IPS-18c (cell line): Measurements from ENCODE around the gene KRT27.
"Not testable (repeated sequence)": the region's sequence is repeated elsewhere in the genome, so short reads cannot be mapped to it uniquely, and the experiment has no call there.

ENCODE experiments used
- H3K4me3 ChIP-seq: 2 replicates; pipeline ENCODE4 v1.7.0; 2013; ENCODE audit warnings: low read depth, mild to moderate bottlenecking, low read length, moderate library complexity; ENCODE audit not compliant: insufficient read depth
- H3K9me3 ChIP-seq: one replicate; pipeline ENCODE4 v1.6.1; 2013; ENCODE audit warnings: mild to moderate bottlenecking, low read length, moderate library complexity; ENCODE audit not compliant: control insufficient read depth, insufficient read depth

The KRT27 gene

GRCh38 chr17:40779181-40779909, 3.0 kb downstream of the KRT27 start:
- no peak overlapping the region for H3K4me3 ChIP-seq
- no peaks in the 10 kb centered on the region for H3K9me3 ChIP-seq

DNA sequence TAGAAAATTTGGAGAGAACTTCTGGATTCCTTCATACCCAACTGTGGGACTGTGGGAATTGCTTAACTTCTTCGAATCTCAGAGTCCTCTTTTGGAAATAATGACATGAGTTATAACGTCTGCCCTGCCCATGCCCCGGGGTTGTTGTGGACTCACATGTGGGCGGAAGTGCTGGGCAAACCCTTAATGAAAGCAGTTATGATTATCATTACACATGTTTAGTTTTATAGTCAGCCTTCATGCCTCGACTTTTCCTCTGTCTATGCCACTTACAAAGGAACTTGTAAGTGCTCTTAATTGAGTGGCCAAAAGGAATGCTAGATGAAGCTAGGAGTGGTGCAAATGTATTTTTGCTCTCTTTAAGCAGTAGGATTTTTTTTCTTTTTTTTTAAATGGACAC, 3.9 kb downstream of the KRT27 start:
- no peak overlapping the region for H3K4me3 ChIP-seq
- H3K9me3 ChIP-seq = no peaks in the 10 kb centered on the region

- Histone ChIP-seq H3K4me3 (no peak overlapping the region), H3K9me3 (no peaks in the 10 kb centered on the region)
Observed at GRCh38 chr17:40777971-40778370, 4.4 kb downstream of the KRT27 start.

- H3K9me3 ChIP-seq = no peaks in the 10 kb centered on the region
- no peak overlapping the region for H3K4me3 ChIP-seq
Observed at GRCh38 chr17:40777459-40777858, 4.9 kb downstream of the KRT27 start.

DNA sequence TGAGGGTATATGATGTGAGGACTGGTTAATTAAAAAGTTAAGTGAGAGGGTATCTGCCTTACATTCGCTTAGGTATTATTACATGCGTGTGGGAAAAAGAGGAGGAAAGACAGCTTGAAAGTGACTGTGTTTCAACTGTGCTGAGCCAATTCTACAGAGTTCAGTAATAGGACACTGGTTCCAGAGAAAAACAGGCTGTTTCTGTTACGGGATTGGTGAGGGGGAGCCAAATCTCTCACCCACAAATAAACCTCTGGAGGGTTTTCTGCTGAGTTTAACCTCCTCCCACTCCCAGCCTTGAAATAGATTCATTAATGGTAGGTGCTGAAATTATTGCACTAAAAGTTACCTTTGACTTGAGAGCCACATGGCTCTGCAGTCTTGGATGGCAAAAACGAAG, 6.4 kb downstream of the KRT27 start:
- H3K4me3 ChIP-seq = no peak overlapping the region
- H3K9me3 ChIP-seq = no peaks in the 10 kb centered on the region

- no peak within 1 kb of the TSS for H3K4me3 ChIP-seq
Observed at GRCh38 chr17:40772101-40772500, 10.2 kb downstream of the KRT27 start, which contains the start of gene KRT26. Gene KRT26 (minus strand): TSS chr17:40772201. CDS start chr17:40772113, 88 bp downstream.

DNA sequence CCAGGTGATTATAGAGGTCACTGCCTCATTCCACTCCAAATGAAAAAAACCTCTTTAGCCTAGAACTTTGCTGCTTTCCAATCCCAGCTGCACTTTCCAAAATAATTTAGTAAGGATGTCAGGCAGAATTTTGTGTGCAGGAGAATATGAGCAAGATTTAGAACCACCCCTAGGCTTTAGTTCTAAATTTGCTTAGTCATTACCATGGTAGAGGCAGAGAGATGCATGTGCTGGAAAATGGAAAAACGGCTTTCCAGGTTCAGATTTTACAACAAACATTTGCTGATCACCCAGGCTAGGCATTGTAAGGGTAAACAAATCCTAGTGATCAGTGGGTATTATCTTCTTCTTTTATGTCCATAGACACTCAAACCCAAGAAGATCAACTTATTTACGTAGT, 16.7 kb downstream of the KRT27 start:
- peaks cover 4% of the 10 kb centered on the region for H3K9me3 ChIP-seq
- H3K4me3 ChIP-seq = no peak overlapping the region

More at GRCh38 chr17:40772101-40772500, 10.2 kb downstream of the KRT27 start, which contains the start of gene KRT26:
- H3K9me3 ChIP-seq = no peaks in the 10 kb centered on the region

- Histone ChIP-seq H3K9me3 (peaks cover 4% of the 10 kb centered on the region), H3K4me3 (no peak overlapping the region)
Observed at GRCh38 chr17:40763752-40764151, 18.6 kb downstream of the KRT27 start.

DNA sequence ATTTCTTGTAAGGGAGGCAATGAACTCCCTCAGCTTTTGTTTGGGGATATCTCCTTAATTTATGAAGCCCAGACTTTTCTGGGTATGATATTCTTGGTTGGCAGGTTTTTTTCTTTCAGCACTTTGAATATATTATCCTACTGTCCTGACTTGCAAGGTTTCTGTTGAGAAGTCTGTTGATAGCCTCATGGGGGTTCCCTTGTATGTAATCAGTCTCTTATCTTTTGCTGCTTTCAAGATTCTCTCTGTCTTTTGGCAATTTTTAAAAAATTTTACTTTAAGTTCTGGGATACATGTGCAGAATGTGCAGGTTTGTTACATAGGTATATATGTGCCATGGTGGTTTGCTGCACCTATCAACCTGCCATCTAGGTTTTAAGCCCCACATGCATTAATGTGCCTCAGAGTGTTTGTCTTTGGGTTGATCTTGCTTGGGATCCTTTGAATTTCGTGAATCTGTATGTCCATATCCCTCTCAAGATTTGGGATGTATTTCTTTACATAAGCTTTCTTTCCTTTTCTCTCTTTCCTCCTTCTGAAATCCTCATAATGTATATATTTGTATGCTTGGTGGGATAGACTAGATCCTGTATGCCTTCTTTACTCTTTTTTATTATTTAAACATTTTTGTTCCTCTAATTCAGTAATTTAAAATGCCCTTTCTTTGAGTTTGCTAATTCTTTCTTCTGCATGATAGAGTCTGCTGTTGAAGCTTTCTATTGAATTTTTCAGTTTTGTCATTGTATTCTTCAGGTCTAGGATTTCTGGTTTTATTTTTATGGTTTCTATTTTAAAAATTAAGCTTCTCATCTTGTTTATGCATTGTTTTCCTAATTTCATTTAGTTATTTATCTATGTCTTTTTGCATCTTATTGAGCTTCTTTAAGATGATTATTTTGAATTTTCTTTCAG, 22.0 kb downstream of the KRT27 start:
- H3K4me3 ChIP-seq = no peak overlapping the region
- peaks cover 4% of the 10 kb centered on the region for H3K9me3 ChIP-seq

DNA sequence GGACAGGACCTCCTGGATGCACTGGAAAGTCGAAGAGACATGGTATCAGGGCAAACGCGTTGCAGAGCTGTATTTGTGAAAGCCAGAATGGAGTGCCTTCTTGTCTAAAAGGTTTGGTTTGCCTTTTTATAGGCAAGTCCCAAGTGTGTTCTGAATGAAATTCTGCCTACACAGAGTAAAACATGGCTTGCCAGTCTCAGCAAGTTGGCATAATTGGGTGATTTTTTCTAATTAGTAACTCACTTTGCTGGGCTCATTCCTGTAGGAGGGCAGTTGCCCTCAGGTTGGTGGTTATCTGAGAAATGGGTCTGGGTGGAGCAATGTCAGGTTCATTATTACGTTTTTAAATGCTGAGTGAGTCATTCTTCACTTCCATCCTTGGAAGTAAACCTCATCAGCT, 27.1 kb downstream of the KRT27 start, which contains the start of gene KRT25:
TSS of gene KRT25 (minus strand) at position 101 of the 400 bp plus-strand sequence. CDS start at position 41, 60 bp downstream.
- H3K4me3 ChIP-seq = no peak within 1 kb of the TSS
- H3K9me3 ChIP-seq = no peaks in the 10 kb centered on the region

DNA sequence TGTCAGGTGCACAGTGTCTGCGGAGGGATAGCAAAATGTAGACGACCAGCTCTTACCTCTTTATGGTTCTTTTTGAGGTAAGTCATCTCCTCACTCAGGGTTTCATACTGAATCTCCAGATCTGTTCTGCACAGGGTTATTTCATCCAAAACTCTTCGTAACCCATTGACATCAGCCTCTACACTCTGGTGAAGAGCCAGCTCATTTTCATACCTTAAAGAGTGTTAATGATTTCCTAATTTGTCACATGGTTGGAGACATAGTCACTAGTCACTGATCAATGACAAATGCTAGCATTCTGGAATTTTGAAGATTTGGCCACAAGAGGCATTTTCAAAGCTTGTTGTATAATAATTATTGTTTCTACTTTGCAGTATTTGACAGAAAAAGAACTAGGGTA, 28.5 kb downstream of the KRT27 start:
- H3K9me3 ChIP-seq = no peaks in the 10 kb centered on the region

DNA sequence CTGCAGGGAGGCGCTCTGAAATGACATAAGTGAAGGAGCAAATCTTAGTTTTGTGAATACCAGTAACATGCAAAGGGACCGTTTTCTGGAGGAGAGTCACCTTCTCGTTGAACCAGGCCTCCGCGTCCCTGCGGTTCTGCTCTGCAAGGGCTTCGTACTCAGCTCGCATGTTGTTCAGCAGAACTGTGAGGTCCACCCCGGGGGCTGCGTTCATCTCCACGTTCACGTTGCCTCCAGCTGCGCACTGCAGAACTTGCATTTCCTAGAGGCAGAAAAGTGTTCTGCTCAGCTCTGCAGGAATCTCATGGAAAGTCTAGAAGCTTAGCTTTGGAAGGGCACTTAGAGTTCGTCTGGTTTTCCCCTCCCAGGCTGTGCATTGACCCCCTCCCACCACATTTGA, 31.3 kb downstream of the KRT27 start:
- Histone ChIP-seq H3K4me3 (no peak overlapping the region), H3K9me3 (no peaks in the 10 kb centered on the region)

More for the DNA sequence above, 28.5 kb downstream of the KRT27 start:
- H3K4me3 ChIP-seq = no peak overlapping the region

GRCh38 chr17:40750391-40750790, 32.0 kb downstream of the KRT27 start:
- no peaks in the 10 kb centered on the region for H3K9me3 ChIP-seq

DNA sequence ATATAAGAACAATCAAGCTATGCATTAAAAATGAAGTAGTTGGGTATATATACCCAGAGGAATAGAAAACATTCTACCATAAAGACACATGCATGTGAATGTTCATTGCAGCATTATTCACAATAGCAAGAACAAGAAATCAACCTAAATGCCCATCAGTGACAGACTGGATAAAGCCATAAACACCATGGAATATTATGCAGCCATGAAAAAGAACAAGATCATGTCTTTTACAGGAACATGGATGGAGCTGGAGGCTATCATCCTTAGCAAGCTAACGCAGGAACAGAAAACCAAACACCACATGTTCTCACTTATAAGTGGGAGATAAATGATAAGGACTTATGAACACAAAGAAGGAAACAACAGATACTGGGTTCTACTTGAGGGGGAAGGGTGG, 33.7 kb downstream of the KRT27 start:
- H3K9me3 ChIP-seq, H3K4me3 ChIP-seq: not testable (repeated sequence)

More at GRCh38 chr17:40750391-40750790, 32.0 kb downstream of the KRT27 start:
- H3K4me3 ChIP-seq = no peak overlapping the region

- Histone ChIP-seq H3K4me3 (no peak overlapping the region), H3K9me3 (no peaks in the 10 kb centered on the region)
Observed at GRCh38 chr17:40738553-40738952, 43.8 kb downstream of the KRT27 start.

GRCh38 chr17:40735016-40735415, 47.3 kb downstream of the KRT27 start:
- no peak overlapping the region for H3K4me3 ChIP-seq
- H3K9me3 ChIP-seq = no peaks in the 10 kb centered on the region

- Histone ChIP-seq H3K4me3 (no peak overlapping the region), H3K9me3 (no peaks in the 10 kb centered on the region)
Observed at GRCh38 chr17:40734018-40734417, 48.3 kb downstream of the KRT27 start.

- Histone ChIP-seq H3K9me3 (no peaks in the 10 kb centered on the region), H3K4me3 (no peak overlapping the region)
Observed at GRCh38 chr17:40730970-40731369, 51.4 kb downstream of the KRT27 start.
